Kidney epithelial cell (primary cell): ENCODE data around the gene ALS2CL. TPM values are rescaled to one million over a fixed set of nuclear protein-coding genes. Genes with fewer than 3 reads are reported as not detected.

Experiments
- DNase-seq: peaks from one replicate; pipeline ENCODE4 v3.0.0-alpha.2; 2010; ENCODE audit warnings: low read depth
- H3K27me3 ChIP-seq: 2 replicates; pipeline ENCODE4 v1.6.0; 2011; ENCODE audit warnings: low read length; ENCODE audit not compliant: control insufficient read depth, insufficient read depth
- H3K36me3 ChIP-seq: 2 replicates; pipeline ENCODE4 v1.5.1; 2011; ENCODE audit warnings: low read length; ENCODE audit not compliant: control insufficient read depth, insufficient read depth
- H3K4me3 ChIP-seq: 2 replicates; pipeline ENCODE4 v1.5.1; 2011; ENCODE audit warnings: low read depth, mild to moderate bottlenecking, control low read depth, low read length
- CTCF ChIP-seq: IDR thresholded peaks from 2 replicates; pipeline ENCODE4 v1.5.1; 2011; ENCODE audit warnings: mild to moderate bottlenecking, moderate library complexity, low read length, control low read depth, inconsistent platforms; ENCODE audit not compliant: insufficient read depth, poor library complexity, severe bottlenecking
- total RNA-seq: library from RNA; depleted of rRNA; stranded (reverse); fragments of >200 nt; gene quantifications from 2 replicates; pipeline ENCODE4 v1.2.3, GENCODE V29; 2015

Gene ALS2CL
- total RNA-seq, 1 donor from 2014 or later: 23.7 TPM

- peaks cover 2% of the 10 kb centered on the region for H3K27me3 ChIP-seq
- no peaks in the 10 kb centered on the region for H3K36me3 ChIP-seq
- DNase-seq: no peak
- no peak overlapping the region for H3K4me3 ChIP-seq
- no peak for TF ChIP-seq CTCF
These were observed 32.3 kb upstream of the ALS2CL start for GRCh38 chr3:46725621-46726314.

- Histone ChIP-seq H3K36me3 (no peaks in the 10 kb centered on the region), H3K4me3 (no peak overlapping the region), H3K27me3 (peaks cover 7% of the 10 kb centered on the region)
- DNase-seq: no peak
- TF ChIP-seq CTCF: no peak
These were observed 30.9 kb upstream of the ALS2CL start for GRCh38 chr3:46724424-46724823.

- no peak for TF ChIP-seq CTCF
- Histone ChIP-seq H3K27me3 (peaks cover 20% of the 10 kb centered on the region), H3K4me3 (no peak overlapping the region), H3K36me3 (no peaks in the 10 kb centered on the region)
- DNase-seq: no peak
These were observed 29.0 kb upstream of the ALS2CL start for GRCh38 chr3:46722443-46722842.

DNA sequence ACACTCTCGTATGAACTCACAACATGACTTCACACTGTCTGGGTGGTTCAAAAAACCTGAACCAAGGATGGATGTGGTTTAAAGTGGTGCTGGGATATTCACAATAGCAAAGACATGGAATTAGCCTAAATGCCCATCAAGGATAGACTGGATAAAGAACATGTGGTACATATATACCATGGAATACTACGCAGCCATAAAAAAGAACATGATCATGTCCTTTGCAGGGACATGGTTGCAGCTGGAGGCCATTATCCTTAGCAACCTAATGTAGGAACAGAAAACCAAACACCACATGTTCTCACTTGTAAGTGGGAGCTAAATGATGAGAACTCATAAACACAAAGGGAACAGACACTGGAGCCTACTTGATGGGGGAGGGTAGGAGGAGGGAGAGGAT is 27.5 kb upstream of the ALS2CL start:
- DNase-seq: no peak
- H3K36me3 ChIP-seq: no peaks in the 10 kb centered on the region
- no peak overlapping the region for H3K4me3 ChIP-seq
- H3K27me3 ChIP-seq: peaks cover 21% of the 10 kb centered on the region
- no peak for TF ChIP-seq CTCF

GRCh38 chr3:46719735-46720271 is 26.3 kb upstream of the ALS2CL start:
- H3K4me3 ChIP-seq: no peak overlapping the region
- no peak for TF ChIP-seq CTCF
- DNase-seq: no peak

More at GRCh38 chr3:46719735-46720271, 26.3 kb upstream of the ALS2CL start:
- Histone ChIP-seq H3K36me3 (no peaks in the 10 kb centered on the region), H3K27me3 (peaks cover 24% of the 10 kb centered on the region)
